ENCODE results near the gene DLX4. TPM values are rescaled to one million over a fixed set of nuclear protein-coding genes. Genes with fewer than 3 reads are reported as not detected.

The DLX4 gene
- total and polyA plus RNA-seq, 2 of the 4 experiments (the other 2 are of a cell fraction), result not detected

DNA sequence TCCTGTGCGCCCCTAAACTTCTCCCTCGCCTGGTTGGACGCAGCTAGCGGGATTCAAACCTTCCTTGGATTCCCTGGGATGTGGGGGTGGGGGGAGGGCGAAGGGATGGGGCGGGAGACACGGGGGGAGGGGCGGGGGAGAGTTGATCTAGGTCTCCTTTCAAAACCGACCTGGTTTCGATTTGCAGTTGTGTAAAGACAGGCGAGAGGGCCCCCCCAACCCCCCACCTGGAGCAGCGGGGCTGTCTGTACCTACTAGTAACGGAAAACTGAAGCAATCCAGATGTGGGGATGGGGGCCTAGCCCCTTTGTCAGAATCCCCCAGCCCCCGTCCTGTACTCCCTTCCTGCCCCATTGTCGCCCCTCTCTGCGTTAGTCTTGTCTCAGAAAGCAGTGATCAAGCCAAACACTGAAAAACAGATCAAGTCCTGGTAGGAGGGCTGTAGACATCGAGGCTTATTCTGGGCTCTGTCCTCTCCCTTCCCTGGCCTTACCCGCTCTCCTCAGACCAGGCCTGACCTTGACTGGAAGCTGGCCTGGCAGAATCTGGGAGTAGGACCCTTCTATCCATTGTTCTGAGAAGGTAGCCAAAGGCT is 902 bp downstream of the DLX4 start (continued):
- TF ChIP-seq, protein P1, sequence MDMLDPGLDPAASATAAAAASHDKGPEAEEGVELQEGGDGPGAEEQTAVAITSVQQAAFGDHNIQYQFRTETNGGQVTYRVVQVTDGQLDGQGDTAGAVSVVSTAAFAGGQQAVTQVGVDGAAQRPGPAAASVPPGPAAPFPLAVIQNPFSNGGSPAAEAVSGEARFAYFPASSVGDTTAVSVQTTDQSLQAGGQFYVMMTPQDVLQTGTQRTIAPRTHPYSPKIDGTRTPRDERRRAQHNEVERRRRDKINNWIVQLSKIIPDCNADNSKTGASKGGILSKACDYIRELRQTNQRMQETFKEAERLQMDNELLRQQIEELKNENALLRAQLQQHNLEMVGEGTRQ (IDR thresholded peaks at IDR 0.05; ENCODE audit: low read depth, low read length), result no peak
- TF ChIP-seq MAZ (IDR thresholded peaks at IDR 0.05; ENCODE audit: borderline replicate concordance, low read depth, low read length) (no peak), FOS (IDR thresholded peaks at IDR 0.05; ENCODE audit: low read depth, low read length) (no peak), POLR2A (IDR thresholded peaks at IDR 0.05; ENCODE audit: low read depth, low read length) (no peak), MAFK (IDR thresholded peaks at IDR 0.05; ENCODE audit: low read depth, low read length) (no peak), NFE2L2 (IDR thresholded peaks at IDR 0.05; ENCODE audit: low read depth, low read length) (no peak), CEBPB (IDR thresholded peaks at IDR 0.05; ENCODE audit: low read depth, low read length) (no peak)

DNA sequence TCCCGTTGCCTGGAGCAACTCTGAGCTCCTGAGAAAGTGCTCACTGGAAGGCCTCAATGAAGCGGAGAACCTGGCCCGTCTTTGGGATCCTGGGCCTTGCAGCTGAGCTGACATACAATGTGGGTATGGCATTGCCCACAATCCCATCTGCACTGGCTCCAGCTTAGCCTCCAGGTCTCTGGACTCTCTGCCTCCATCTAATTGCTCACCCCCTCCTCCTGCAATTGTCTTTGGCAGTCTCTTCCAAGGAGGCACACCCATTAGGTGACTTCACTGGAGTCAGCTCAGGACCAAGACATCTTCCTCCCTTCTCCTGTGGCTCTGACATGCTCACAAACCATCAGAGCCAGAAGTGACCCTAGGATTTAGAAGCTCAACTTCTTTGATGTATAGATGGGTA is 1.5 kb downstream of the DLX4 start:
- BruUV-seq (replicated peaks), result no TSS peak
- intact Hi-C loops (cut with micrococcal nuclease), result no loop called here
- WGBS, 2 experiments (ENCODE audit: extremely low coverage in 2 of 2, insufficient read length in 1 of 2), result 45% methylated on average over 3 of the region's 3 CpGs; no CpG with 5 or more reads in 1 of the 2 experiments

More for the DNA sequence above, 1.5 kb downstream of the DLX4 start:
- H2AK5ac ChIP-seq (ENCODE audit: low read depth, low read length), result no peak overlapping the region
- no peak overlapping the region for H3K27ac ChIP-seq (ENCODE audit: insufficient read depth, low read length)
- no peak overlapping the region for H3K14ac ChIP-seq (replicated peaks; ENCODE audit: low read depth, low read length)
- no peaks in the 10 kb centered on the region for H3K79me1 ChIP-seq (ENCODE audit: low read depth in 1 of 2, low read length in 2 of 2)
- no peak overlapping the region for H4K5ac ChIP-seq (ENCODE audit: low read depth, low read length)
- no peak overlapping the region for H2AK9ac ChIP-seq (replicated peaks; ENCODE audit: low read depth, low read length, poor library complexity)
- H3K9me1 ChIP-seq (ENCODE audit: insufficient read depth, low read length), result no peaks in the 10 kb centered on the region
- no peak overlapping the region for H3K9ac ChIP-seq (ENCODE audit: low read depth, low read length)
- H3K36me3 ChIP-seq (ENCODE audit: control insufficient read depth, insufficient read depth, low read length), result no peaks in the 10 kb centered on the region
- H3K4ac ChIP-seq (ENCODE audit: low read depth, low read length), result no peak overlapping the region
- no peak overlapping the region for H2BK20ac ChIP-seq (ENCODE audit: low read depth, low read length)
- no peak overlapping the region for H3K4me2 ChIP-seq (ENCODE audit: low read depth, low read length)
- dilution Hi-C loops (cut with HindIII; ENCODE audit: low sequenced_read_pairs, unreplicated experiment) (no loop called here), in situ Hi-C loops (cut with MboI; ENCODE audit: low sequenced_read_pairs) (no loop called here)
- no peak for TF ChIP-seq CEBPB (IDR thresholded peaks at IDR 0.05; ENCODE audit: low read depth, low read length)
- no peak for TF ChIP-seq RAD21 (IDR thresholded peaks at IDR 0.05; ENCODE audit: low read length)
- no peak for TF ChIP-seq POLR2A (IDR thresholded peaks at IDR 0.05; ENCODE audit: low read depth, low read length)
- no peak for TF ChIP-seq BHLHE40 (IDR thresholded peaks at IDR 0.05; ENCODE audit: low read depth, low read length)
- peaks cover 16% of the 10 kb centered on the region for H3K9me3 ChIP-seq (ENCODE audit: control insufficient read depth, insufficient read depth, low read length)
- H3K23ac ChIP-seq (ENCODE audit: low read depth, low read length), result no peak overlapping the region
- no peak overlapping the region for H2BK15ac ChIP-seq (ENCODE audit: low read depth, low read length)
- H3K27me3 ChIP-seq (ENCODE audit: control insufficient read depth, insufficient read depth, low read length), result peaks cover 98% of the 10 kb centered on the region
- no peak overlapping the region for H3K18ac ChIP-seq (ENCODE audit: low read depth, low read length)
- no peak overlapping the region for H4K8ac ChIP-seq (ENCODE audit: low read depth in 2 of 2, low read length in 2 of 2)
- DNase-seq (no peak), ATAC-seq (ENCODE audit: low read depth) (no peak)
- no peak overlapping the region for H3K4me3 ChIP-seq (ENCODE audit: insufficient read depth, low read depth, low read length)
- no peak overlapping the region for H3K56ac ChIP-seq (ENCODE audit: extremely low read depth, insufficient read depth, low read length)
- ChIA-PET POLR2A (ENCODE audit: unreplicated experiment) (no interaction called here), CTCF (no interaction called here)
- H2AFZ ChIP-seq (replicated peaks; ENCODE audit: low read length, poor library complexity), result no peak overlapping the region
- H2BK5ac ChIP-seq (ENCODE audit: low read depth, low read length, poor library complexity, severe bottlenecking), result no peak overlapping the region
- no peak overlapping the region for H2BK120ac ChIP-seq (ENCODE audit: low read depth, low read length)
- no peaks in the 10 kb centered on the region for H3K4me1 ChIP-seq (ENCODE audit: control insufficient read depth, insufficient read depth, low read length)
- no peak overlapping the region for H4K91ac ChIP-seq (ENCODE audit: insufficient read depth, low read depth, low read length)
- H4K20me1 ChIP-seq (ENCODE audit: insufficient read depth, low read length), result no peaks in the 10 kb centered on the region; the same call in none of the 2 replicates

Measured in IMR-90 (cell line).